HG02798 (cell line): ENCODE measurements around the gene PLEKHG1.

ENCODE experiments used
- ATAC-seq: cut with Tn5 transposase; IDR thresholded peaks from one replicate; pipeline ENCODE4 v1.9.1; 2021; ENCODE audit warnings: mild to moderate bottlenecking; ENCODE audit not compliant: unreplicated experiment, poor library complexity

Gene PLEKHG1

GRCh38 chr6:150599199-150600009 is at the start of gene PLEKHG1:
PLEKHG1 (plus strand) TSS chr6:150599885; CDS start chr6:150733682, 133,797 bp downstream.
- peak; percentile 81 for ATAC-seq

- ATAC-seq: no peak
Measured at GRCh38 chr6:150550244-150550643, 49.4 kb upstream of the PLEKHG1 start.

GRCh38 chr6:150557043-150557599 is 42.6 kb upstream of the PLEKHG1 start:
- no peak for ATAC-seq

- no peak for ATAC-seq
Measured at GRCh38 chr6:150560004-150560883, 39.4 kb upstream of the PLEKHG1 start.

- ATAC-seq: no peak
Measured at GRCh38 chr6:150560884-150561219, 38.8 kb upstream of the PLEKHG1 start.

- no peak for ATAC-seq
Measured at GRCh38 chr6:150565945-150566344, 33.7 kb upstream of the PLEKHG1 start.

GRCh38 chr6:150566486-150566885 is 33.2 kb upstream of the PLEKHG1 start:
- ATAC-seq: no peak

GRCh38 chr6:150567380-150567779 is 32.3 kb upstream of the PLEKHG1 start:
- ATAC-seq: no peak

- ATAC-seq: no peak
Measured at GRCh38 chr6:150567823-150568383, 31.8 kb upstream of the PLEKHG1 start.

GRCh38 chr6:150568560-150568959 is 31.1 kb upstream of the PLEKHG1 start:
- no peak for ATAC-seq

GRCh38 chr6:150569161-150569560 is 30.5 kb upstream of the PLEKHG1 start:
- ATAC-seq: no peak

- ATAC-seq: no peak
Measured at GRCh38 chr6:150573041-150573681, 26.5 kb upstream of the PLEKHG1 start.

GRCh38 chr6:150575836-150576235 is 23.8 kb upstream of the PLEKHG1 start:
- no peak for ATAC-seq

GRCh38 chr6:150576651-150577226 is 22.9 kb upstream of the PLEKHG1 start:
- no peak for ATAC-seq

GRCh38 chr6:150579611-150580010 is 20.1 kb upstream of the PLEKHG1 start:
- no peak for ATAC-seq

- no peak for ATAC-seq
Measured at GRCh38 chr6:150580489-150580888, 19.2 kb upstream of the PLEKHG1 start.

- ATAC-seq: no peak
Measured at GRCh38 chr6:150584065-150584464, 15.6 kb upstream of the PLEKHG1 start.

- no peak for ATAC-seq
Measured at GRCh38 chr6:150584596-150584995, 15.1 kb upstream of the PLEKHG1 start.

- ATAC-seq: no peak
Measured at GRCh38 chr6:150586850-150587359, 12.8 kb upstream of the PLEKHG1 start.

- ATAC-seq: no peak
Measured at GRCh38 chr6:150587637-150588036, 12.0 kb upstream of the PLEKHG1 start.
